Stimulated activated CD8-positive, alpha-beta memory T cell treated with anti-CD3 and anti-CD28 coated beads, Interleukin-4, amount 100 ng/mL, for 4 hours (primary cell): Measurements from ENCODE around the gene MAPKAPK3.

ENCODE experiments used
- DNase-seq, 2 donors: peaks; one replicate each; pipeline ENCODE4 v3.0.0-alpha.2; 2020; ENCODE audit warnings: low read depth in 2 of 2, low spot score in 1 of 2

MAPKAPK3 gene

DNA sequence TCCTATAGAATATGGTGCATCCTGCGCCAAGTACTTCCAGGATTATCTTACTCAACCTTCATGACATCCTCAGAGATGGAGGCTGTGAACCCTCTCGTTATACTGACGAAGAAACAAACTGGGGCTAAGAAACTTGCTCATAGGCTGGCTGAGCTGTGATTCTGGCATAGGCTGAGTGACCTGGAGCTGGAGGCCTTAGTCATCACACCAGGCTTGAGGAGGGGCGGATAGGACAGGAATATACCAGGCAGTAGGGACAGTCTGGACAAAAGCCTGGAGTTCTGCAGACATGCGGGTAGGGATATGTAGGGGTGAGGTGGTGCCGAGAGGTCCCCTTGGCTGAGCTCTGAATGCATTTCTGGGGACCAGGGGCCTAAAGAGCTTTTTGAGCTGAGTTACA, 29.6 kb upstream of the MAPKAPK3 start:
- no peak for DNase-seq

- peak in 1 of 2 donors; percentile 69 for DNase-seq
Measured at GRCh38 chr3:50587806-50588758, 28.9 kb upstream of the MAPKAPK3 start.

DNA sequence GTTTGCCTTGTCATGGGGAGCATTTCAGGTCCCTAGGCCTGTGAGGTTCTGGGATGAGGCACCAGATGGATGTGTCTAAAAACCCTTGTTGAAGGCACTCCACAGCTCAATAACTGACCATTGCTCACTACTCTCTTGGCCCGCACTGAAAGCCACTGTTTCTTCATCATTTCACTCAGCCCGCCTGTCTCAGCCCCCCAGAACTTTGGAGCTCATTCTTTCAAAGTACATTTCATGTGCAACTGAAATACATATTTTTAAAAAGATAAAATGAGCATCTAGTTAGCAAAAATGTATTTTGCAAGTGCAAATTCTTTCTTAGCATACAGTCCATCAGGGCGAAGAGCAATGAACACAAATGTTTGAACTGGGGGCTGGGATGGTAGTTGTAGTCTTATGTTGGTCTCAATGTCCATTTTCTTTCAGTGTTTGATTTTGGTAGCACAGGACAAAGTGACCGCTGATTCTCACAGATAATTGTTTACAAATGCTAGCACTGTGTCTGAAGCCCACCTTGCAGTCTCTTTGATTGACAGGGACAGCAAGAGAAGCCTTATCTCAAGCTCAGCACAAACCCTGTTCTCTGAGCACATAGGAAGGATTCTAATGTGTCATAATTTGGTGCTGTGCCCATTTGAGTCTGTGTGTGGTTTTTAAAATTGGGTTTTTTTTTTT, 28.1 kb upstream of the MAPKAPK3 start:
- DNase-seq = no peak

GRCh38 chr3:50591196-50591741, 25.7 kb upstream of the MAPKAPK3 start:
- no peak for DNase-seq

- no peak for DNase-seq
Measured at GRCh38 chr3:50592568-50592967, 24.4 kb upstream of the MAPKAPK3 start.

GRCh38 chr3:50594253-50594785, 22.6 kb upstream of the MAPKAPK3 start:
- DNase-seq = no peak

- no peak for DNase-seq
Measured at GRCh38 chr3:50599115-50599715, 17.7 kb upstream of the MAPKAPK3 start.

DNA sequence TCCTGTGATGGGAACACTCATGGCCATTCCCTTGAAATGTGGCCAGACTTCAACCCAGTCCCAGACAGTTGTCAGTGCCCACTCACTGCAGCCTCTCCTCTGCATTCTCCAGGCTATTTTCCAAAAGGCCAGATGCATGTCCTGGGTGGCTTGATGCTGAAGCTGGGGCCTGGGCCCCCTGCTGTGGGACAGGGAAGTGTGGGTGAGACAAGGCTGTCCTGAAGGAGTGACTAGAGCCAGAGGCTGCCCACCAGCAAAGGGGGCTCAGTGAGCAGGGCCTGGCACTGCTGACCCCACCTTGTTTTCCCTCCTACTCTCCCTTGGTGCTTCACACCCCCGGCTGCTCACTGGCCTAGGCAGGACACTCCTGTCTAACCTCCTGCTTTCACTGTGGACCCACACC, 17.2 kb upstream of the MAPKAPK3 start:
- no peak for DNase-seq

DNA sequence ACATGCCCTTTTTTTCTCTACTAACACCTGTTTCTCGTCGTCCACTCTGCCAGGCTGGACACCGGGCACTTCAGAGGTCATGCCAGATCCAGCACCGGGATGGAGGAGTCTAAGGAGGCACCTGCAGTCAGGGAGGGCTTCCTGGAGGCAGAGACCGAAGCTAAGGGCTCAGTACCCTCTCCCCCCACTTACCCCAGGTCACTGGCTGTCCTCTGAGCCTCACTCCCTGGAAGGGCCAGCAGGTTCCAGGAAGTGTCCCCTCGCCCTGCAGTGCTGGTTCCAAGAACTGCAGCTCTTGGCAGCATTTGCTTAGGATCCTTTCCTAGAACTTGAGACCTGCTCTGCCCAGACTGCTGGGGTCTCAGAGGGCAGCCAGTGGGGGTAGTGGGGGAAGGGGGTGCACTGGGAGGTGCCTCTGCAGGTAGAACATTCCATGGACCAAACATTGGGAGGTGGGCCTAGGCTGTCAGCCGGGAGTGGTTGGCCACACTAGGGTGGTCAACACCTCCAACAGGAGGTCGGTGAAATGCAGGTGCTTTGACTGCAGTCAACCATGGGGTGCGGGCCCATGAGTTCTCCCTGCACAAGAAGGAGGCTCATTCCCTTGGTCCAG, 16.7 kb upstream of the MAPKAPK3 start:
- DNase-seq = no peak

DNA sequence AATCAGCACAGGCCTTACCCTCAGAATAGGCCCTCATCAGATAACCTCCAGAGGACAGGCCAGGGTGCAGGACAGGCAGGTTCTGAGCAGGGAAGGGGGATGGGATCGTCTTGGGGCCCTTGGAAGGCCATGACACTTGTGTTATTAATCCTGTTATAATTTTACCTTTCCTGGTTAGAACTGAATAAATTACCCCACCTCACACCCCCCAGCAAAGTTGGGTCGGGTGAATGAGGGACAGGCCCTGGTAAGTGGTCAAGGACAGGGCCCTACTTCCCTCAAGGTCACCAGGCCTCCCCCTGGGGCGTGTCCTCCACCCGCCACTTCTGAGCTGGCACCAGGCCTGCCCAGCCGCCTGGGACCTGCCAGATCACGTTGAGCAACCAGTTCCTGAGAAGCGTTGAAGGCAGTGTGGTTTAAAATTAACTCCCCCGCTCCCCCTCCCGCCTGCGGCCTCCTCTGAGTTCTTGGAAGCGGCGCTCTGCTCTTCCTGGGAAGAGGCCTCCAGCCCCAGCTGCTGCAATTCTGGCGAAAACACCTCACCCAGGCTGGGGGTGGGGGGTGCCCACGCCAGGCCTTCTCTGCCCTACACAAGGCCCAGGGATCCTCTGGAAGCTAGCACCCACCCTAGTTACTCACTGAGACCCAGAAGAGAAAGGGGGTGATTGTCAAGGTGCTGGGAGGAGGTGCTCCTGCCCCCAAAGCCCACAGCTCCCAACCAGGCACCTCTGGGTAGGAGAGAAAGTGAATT, 15.9 kb upstream of the MAPKAPK3 start:
- DNase-seq = peak; percentile 76 to 91

GRCh38 chr3:50602595-50603191, 14.3 kb upstream of the MAPKAPK3 start:
- no peak for DNase-seq

DNA sequence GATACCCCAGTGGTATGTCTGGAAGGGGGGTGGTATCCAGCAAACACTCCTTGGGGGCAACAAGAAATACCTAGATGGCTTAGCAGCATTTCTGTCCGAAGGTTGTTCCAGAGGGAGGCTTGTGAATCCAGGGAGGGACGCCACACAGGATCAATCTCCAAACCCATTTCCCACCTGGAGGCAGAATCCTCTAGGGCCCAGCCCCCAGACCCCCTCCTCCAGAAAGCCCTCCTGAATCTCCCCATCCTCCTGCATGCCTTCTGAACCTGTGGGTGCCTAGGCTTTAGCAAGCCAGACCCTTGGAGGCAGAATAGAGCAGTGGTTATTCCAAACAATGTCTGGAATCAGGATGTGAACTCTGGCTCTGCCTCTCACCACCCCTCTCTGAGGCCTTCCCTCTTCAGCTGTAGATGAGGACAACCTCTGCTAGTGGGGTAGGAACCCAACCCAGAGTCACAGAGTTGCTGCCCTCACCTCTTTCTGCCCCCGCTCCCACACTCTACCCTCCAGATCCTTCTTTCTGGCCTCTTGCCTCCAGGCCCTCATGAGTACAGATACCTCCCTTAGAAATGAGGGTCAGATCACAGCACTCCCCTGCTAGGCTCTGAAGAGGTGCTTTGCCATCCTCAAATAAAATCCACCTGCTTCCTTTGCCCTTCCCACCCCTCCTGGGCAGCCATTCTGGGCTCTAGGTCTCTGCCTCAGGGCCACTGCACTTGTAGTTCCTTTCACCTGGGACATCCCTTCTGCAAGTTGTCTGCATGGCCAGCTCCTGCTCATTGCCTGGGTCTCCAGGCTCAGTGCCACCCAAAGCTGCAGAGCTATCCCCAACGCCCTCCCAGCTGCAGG, 13.5 kb upstream of the MAPKAPK3 start:
- DNase-seq = no peak

GRCh38 chr3:50604110-50604621, 12.8 kb upstream of the MAPKAPK3 start:
- DNase-seq = no peak

DNA sequence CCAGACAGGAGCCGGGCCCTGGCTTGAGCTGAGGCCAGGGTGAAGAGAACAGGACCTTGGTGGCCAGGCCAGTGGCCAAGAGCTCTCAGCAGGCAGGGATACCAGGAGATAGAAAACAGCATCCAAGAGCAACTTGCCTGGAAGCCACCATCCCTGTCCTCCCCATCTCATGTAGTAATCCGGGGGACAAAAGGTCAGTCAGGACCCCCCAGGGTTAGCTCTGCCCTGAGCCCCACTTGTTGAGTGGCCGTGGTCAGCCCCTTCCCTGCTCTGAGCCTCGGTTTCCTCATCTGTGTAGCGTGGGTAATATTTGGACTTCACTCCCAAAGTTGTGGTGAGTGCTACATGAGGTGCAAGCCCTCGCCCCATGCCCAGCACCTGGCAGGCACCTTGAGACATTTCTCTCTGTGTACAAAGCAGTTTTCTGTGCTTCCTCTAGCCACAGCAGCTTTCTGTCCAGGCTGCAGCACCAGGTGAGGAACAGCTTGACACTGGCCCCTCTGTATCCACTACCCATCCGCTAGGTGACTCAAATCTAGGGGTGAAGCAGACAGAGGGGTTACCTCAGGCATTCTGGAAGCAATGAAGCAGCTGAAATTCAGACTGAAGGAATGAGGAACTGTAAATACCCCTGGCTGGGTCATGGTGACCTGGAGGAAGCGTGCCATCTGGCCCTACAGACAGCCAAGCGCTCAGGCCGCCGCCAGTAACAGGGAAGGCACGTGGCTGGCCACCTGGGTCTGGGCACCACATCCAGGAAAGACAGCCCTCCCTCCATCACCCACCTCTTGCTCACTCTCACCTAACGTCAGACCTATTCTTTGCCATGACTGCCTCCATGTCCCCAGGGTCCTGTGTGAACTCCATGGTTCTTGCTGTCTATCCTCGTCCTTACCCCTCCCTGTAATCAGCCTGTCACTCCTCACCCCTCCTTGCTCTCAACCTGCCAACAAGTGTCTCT, 12.0 kb upstream of the MAPKAPK3 start:
- DNase-seq = no peak

GRCh38 chr3:50605901-50606326, 11.0 kb upstream of the MAPKAPK3 start:
- DNase-seq = no peak

DNA sequence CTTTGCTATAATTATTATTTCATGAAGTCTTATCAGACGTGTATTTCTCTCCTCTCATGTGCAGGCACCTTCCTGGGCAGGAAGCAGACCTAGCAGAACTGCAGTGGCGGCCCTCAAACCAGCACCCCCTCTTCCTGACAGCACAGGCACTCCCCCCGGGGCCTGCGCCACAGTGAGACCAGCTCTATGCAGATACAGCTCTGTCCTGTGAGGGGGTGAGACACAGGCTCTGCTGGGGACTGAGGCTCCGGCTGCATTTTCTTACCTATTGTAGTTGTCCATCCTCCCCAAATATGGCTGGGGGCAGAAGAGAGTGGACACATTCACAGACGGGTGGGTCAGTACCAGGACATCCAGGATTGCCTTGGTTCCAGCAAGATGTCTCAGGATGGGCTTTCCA, 10.4 kb upstream of the MAPKAPK3 start:
- no peak for DNase-seq

DNA sequence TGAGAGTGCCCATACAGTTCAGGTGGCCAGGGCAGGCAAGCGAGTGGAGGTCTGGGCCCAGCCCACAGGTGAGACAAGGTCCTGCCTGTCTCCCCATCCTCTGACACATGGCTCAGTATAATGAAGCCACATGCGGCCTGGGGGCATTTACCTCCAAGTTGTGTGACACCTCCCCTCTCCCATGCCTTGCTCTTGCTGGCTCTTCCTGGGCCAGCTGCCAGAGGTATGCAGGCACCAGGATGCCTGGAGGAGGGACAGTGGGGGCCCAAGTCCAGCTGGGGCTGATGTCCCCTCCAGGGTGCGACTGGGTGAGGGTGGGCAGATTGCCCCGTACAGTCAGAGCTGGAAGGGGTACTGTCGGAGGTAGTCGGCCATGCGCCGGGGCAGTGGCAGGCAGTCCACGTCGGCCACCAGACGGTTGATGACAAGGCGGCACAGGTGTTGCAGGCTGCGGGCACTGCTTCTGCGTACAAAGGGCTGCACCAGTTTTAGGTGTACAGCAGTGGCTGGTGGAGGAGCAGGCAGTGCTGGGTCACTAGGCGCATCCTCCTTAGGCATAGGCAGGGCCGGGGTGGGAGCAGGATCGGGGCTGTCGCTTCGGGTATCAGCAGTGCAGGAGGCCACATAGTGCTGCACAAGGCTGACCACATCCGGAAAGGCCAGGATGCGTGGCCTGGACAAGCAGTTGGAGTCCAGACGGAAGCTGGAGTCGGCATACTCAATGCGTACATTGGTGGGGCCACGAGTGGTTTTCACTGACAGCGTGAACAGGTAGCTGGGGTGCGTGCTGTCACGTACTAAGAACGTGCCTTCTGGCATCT, 9.5 kb upstream of the MAPKAPK3 start:
- DNase-seq = no peak
